ENCODE measurements around the gene CLASP1. TPM values are rescaled to one million over a fixed set of nuclear protein-coding genes. Genes with fewer than 3 reads are reported as not detected.

Gene CLASP1
- total and polyA plus RNA-seq, 2 experiments from 2014 or later = 16.6 to 56.3 TPM

DNA sequence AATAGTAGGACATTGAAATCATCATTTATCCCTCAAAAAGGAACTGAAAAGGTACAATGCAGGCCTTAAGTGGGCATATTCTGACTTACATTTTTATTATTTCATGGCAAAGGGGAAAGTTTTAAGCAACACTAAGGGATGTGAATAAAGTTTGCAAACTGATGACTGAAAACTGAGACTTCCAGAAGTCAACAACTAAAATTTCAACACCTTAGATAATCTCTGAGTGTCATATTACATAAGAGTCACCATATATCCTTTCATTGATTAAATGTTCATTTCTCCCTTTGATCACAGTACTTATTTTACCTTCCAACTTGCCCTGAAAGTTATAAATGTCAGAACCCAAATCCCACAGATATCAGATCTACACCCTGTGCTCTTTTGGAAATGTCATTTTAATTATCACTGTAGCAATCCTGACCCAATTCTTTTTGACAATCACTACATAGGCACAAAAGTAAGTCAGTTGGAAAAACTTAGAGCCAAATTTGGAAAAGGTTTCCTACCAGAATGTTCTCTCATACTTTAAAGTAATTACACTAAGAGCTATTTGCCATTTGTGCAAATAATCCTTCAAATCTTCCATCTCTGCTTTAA is 163.0 kb downstream of the CLASP1 start (continued):
- TF ChIP-seq, protein P1, sequence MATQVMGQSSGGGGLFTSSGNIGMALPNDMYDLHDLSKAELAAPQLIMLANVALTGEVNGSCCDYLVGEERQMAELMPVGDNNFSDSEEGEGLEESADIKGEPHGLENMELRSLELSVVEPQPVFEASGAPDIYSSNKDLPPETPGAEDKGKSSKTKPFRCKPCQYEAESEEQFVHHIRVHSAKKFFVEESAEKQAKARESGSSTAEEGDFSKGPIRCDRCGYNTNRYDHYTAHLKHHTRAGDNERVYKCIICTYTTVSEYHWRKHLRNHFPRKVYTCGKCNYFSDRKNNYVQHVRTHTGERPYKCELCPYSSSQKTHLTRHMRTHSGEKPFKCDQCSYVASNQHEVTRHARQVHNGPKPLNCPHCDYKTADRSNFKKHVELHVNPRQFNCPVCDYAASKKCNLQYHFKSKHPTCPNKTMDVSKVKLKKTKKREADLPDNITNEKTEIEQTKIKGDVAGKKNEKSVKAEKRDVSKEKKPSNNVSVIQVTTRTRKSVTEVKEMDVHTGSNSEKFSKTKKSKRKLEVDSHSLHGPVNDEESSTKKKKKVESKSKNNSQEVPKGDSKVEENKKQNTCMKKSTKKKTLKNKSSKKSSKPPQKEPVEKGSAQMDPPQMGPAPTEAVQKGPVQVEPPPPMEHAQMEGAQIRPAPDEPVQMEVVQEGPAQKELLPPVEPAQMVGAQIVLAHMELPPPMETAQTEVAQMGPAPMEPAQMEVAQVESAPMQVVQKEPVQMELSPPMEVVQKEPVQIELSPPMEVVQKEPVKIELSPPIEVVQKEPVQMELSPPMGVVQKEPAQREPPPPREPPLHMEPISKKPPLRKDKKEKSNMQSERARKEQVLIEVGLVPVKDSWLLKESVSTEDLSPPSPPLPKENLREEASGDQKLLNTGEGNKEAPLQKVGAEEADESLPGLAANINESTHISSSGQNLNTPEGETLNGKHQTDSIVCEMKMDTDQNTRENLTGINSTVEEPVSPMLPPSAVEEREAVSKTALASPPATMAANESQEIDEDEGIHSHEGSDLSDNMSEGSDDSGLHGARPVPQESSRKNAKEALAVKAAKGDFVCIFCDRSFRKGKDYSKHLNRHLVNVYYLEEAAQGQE (IDR thresholded peaks at IDR 0.05; ENCODE audit: unreplicated experiment) = no peak

DNA sequence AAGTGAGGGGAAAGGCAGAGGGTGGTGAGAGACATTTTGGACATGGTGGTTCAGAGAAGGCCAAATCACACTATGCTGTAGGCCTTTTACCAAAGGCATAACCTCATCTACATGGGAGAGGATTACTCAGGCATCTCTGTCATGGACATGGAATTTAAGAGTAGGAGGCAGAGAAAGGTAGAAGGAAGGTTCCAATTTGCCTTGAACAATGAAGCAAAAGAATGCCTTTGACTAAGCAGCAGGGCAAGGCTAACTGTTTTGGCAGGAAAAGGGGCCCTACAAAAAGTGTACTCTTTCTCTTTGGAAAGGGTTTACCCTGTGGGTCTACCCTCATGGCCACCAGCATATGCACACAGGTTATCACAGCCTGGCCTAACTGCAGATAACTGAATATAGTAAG is 164.2 kb downstream of the CLASP1 start:
- H3K79me2 ChIP-seq (replicated peaks; ENCODE audit: insufficient read depth) = peaks cover 50% of the 10 kb centered on the region
- peaks cover 5% of the 10 kb centered on the region; the same call in 1 of the 2 replicates for H4K20me1 ChIP-seq (replicated peaks; ENCODE audit: insufficient read depth)
- H3K4me1 ChIP-seq (ENCODE audit: insufficient read depth) = peaks cover 21% of the 10 kb centered on the region
- Mint-ChIP-seq H3K36me3 (ENCODE audit: low read depth) (no peaks in the 10 kb centered on the region), H3K4me3 (no peak overlapping the region), H3K27ac (no peak overlapping the region), H3K4me1 (peaks cover 30% of the 10 kb centered on the region), H3K27me3 (ENCODE audit: insufficient read depth, low read depth, poor library complexity) (no peaks in the 10 kb centered on the region), H3K9me3 (no peaks in the 10 kb centered on the region)
- DNase-seq (ENCODE audit: low spot score) (no peak), ATAC-seq (no peak)
- H3K4me2 ChIP-seq = no peak overlapping the region
- no peak overlapping the region for H3K27ac ChIP-seq (ENCODE audit: low read depth)
- H3K27me3 ChIP-seq (ENCODE audit: insufficient read depth) = no peaks in the 10 kb centered on the region
- TF ChIP-seq STAT1 (IDR thresholded peaks at IDR 0.05; ENCODE audit: unreplicated experiment) (no peak), NANOG (IDR thresholded peaks at IDR 0.05; ENCODE audit: borderline replicate concordance) (no peak)
- TF ChIP-seq, protein P2, sequence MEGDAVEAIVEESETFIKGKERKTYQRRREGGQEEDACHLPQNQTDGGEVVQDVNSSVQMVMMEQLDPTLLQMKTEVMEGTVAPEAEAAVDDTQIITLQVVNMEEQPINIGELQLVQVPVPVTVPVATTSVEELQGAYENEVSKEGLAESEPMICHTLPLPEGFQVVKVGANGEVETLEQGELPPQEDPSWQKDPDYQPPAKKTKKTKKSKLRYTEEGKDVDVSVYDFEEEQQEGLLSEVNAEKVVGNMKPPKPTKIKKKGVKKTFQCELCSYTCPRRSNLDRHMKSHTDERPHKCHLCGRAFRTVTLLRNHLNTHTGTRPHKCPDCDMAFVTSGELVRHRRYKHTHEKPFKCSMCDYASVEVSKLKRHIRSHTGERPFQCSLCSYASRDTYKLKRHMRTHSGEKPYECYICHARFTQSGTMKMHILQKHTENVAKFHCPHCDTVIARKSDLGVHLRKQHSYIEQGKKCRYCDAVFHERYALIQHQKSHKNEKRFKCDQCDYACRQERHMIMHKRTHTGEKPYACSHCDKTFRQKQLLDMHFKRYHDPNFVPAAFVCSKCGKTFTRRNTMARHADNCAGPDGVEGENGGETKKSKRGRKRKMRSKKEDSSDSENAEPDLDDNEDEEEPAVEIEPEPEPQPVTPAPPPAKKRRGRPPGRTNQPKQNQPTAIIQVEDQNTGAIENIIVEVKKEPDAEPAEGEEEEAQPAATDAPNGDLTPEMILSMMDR (conservative IDR thresholded peaks at IDR 0.05; ENCODE audit: low read depth in 2 of 2) = no peak
- H3K9me2 ChIP-seq (ENCODE audit: insufficient read depth) = peaks cover 7% of the 10 kb centered on the region; the same call in 1 of the 2 replicates
- H3K4me3 ChIP-seq = no peak overlapping the region
- H3F3A ChIP-seq (replicated peaks; ENCODE audit: low read depth) = no peaks in the 10 kb centered on the region; the same call in 1 of the 2 replicates
- no peaks in the 10 kb centered on the region for H3K36me3 ChIP-seq (ENCODE audit: insufficient read depth)
- H2AFZ ChIP-seq = no peak overlapping the region

DNA sequence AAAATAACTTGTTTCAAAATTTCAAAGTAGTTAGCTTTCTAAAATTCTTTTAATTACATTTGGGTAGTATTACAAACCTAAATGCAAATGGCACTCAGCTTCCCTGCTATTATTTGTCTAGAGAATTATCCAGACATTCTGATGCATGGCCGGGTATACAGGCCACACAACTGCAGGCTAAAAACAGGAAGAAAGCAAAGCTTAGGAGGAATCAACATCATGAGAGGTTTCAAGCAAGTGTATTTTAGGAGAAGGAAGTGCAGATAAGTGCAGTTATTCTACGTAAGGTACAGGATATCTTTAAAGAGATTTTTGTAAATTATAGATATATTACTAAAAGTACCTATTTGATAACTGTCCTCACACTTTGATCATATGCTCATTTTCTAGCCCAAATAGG is 165.4 kb downstream of the CLASP1 start:
- H3K9me3 Mint-ChIP-seq = no peaks in the 10 kb centered on the region
- H3K27me3 ChIP-seq (ENCODE audit: insufficient read depth) = no peaks in the 10 kb centered on the region
- H3K79me2 ChIP-seq (replicated peaks; ENCODE audit: insufficient read depth) = peaks cover 48% of the 10 kb centered on the region
- H3K27ac ChIP-seq (ENCODE audit: low read depth) = no peak overlapping the region
- H4K20me1 ChIP-seq (replicated peaks; ENCODE audit: insufficient read depth) = peaks cover 5% of the 10 kb centered on the region; the same call in 1 of the 2 replicates
- H3K36me3 Mint-ChIP-seq (ENCODE audit: low read depth) = no peaks in the 10 kb centered on the region
- H3K9me2 ChIP-seq (ENCODE audit: insufficient read depth) = peaks cover 7% of the 10 kb centered on the region; the same call in 1 of the 2 replicates
- no peak for ATAC-seq
- H3K4me1 Mint-ChIP-seq = peaks cover 29% of the 10 kb centered on the region
- H3K27ac Mint-ChIP-seq = no peak overlapping the region
- peaks cover 14% of the 10 kb centered on the region for H3K4me1 ChIP-seq (ENCODE audit: insufficient read depth)
- H3K4me3 ChIP-seq = no peak overlapping the region
- DNase-seq (ENCODE audit: low spot score) = no peak
- no peaks in the 10 kb centered on the region for H3K27me3 Mint-ChIP-seq (ENCODE audit: insufficient read depth, low read depth, poor library complexity)
- no peaks in the 10 kb centered on the region for H3K36me3 ChIP-seq (ENCODE audit: insufficient read depth)
- H3K4me3 Mint-ChIP-seq = no peak overlapping the region
- no peak overlapping the region for H2AFZ ChIP-seq
- H3K4me2 ChIP-seq = no peak overlapping the region
- H3F3A ChIP-seq (replicated peaks; ENCODE audit: low read depth) = no peaks in the 10 kb centered on the region; the same call in 1 of the 2 replicates
- TF ChIP-seq, protein P2 (conservative IDR thresholded peaks at IDR 0.05; ENCODE audit: low read depth in 2 of 2) = no peak
- TF ChIP-seq EZH2 (IDR thresholded peaks at IDR 0.05; ENCODE audit: low read depth, unreplicated experiment) = no peak
- TF ChIP-seq STAT1 (IDR thresholded peaks at IDR 0.05; ENCODE audit: unreplicated experiment) = no peak
- no peak for TF ChIP-seq CREB1 (CRISPR knock-in tag; IDR thresholded peaks at IDR 0.05; ENCODE audit: low read depth)
- TF ChIP-seq EZH2phosphoT487 (IDR thresholded peaks at IDR 0.05; ENCODE audit: unreplicated experiment) = no peak
- no peak for TF ChIP-seq NANOG (IDR thresholded peaks at IDR 0.05; ENCODE audit: borderline replicate concordance)
- no peak for TF ChIP-seq POLR2AphosphoS5 (IDR thresholded peaks at IDR 0.05; ENCODE audit: low read depth)
- no peak for TF ChIP-seq ZNF114 (CRISPR knock-in tag; IDR thresholded peaks at IDR 0.05)
